Fibroblast of skin of scalp (primary cell): Measurements from ENCODE around the gene RNF10.
"Not testable (repeated sequence)": the region's sequence is repeated elsewhere in the genome, so short reads cannot be mapped to it uniquely, and the experiment has no call there.

Experiments used
- DNase-seq: peaks from one replicate; pipeline ENCODE4 v3.0.0-alpha.2; 2013

RNF10 gene

GRCh38 chr12:120580787-120581723 lies 46.9 kb downstream of the RNF10 start, which contains the start of gene POP5:
Gene POP5, minus strand, starts transcription at chr12:120581402. Its CDS starts 40 bp downstream, at chr12:120581362.
- DNase-seq, result peak; percentile 97

DNA sequence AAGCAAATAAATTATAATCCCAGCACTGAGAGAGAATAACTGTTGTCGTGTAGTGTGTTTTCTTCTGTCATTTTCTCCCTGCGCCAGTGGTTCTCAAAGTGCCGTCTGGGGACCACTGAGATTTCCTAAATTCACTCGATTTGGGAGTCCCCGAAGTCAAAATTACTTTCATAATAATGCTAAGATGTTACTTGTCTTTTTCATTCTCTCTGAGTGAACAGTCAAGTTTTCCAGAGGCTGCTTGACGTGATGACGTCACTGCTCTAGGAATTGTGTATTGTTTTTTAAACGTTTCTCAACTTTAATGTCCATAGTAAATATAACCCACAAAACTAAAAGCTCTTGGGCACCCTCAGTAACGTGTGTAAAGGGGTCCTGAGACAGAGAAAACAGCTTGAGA lies 47.8 kb downstream of the RNF10 start:
- DNase-seq, result no peak

GRCh38 chr12:120583478-120584030 lies 49.4 kb downstream of the RNF10 start:
- peak; percentile 75 for DNase-seq

DNA sequence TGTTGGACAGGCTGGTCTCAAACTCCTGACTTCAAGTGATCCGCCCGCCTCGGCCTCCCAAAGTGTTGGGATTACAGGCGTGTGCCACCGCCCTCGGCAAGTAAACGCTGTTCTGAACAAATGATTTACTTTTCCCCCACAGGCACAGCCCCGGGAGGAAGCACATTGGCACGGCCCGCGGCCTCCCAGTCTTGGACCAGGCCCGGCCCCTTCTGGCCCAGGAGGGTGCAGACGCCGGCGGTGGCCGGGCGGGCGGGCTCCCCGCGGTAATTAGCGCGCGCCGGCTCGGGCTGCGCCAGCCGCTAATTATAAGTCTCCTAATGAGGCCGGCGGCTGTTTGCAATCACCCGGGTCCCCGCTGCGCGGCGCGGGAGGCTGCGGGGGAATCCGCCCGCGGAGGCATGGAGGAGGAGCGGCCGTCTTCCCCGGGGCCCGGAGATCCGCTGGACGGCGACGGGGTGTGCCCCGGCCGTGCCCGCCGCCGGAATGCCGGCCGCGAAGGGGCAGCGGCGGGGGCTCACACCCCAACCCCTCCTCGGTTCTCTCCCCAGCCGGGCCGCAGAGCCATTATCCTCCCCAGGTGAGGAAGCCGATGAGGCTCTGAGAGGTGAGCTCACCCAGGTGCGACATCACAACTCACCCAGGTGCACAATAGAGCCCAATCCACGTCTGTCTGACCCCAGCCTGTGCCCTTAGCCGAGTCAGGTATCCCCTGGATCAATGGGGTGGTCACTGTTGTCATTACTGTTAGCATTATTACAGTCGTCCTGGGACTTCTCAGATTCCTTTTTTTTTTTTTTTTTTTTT lies 50.4 kb downstream of the RNF10 start:
- DNase-seq, result peak; percentile 17

DNA sequence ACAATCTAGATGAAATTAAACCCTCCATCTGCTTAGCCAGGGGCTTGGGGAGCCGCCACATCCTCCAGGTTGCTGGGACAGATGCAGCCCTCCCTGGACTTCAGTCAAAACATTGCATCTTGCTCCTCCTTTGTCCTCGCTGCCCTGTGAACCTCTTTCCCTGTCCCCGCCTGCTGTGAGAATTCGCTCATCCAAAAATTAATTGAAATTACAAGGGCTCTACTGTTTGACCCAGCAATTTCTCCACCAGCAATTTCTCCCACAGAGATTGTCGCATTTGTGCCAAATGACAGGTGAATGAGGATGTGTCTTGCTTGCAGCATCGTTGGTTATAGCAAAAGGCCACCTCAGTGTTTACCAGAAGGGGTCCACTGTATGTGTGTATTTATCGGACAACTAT lies 52.0 kb downstream of the RNF10 start:
- no peak for DNase-seq

DNA sequence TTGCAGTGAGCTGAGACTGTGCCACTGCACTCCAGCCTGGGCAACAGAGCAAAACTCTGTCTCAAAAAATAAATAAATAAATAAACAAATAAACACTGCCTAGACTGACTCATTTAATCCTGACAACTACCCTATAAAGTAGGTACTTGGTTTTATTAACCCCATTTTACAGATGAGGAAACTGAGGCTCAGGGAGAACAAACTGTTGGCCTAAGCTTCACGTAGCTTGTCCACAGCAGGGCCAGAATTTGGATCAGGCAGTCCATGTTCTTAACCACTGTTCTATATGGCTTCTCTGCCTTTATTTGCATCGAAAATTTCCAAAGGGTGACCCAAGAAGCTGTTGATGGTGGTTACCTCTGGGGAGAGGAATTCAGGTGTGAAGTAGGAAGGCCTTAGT lies 52.7 kb downstream of the RNF10 start:
- DNase-seq, result no peak

GRCh38 chr12:120588371-120588770 lies 54.2 kb downstream of the RNF10 start:
- DNase-seq, result no peak

- DNase-seq, result no peak
These were observed 55.1 kb downstream of the RNF10 start for GRCh38 chr12:120588948-120589930.

DNA sequence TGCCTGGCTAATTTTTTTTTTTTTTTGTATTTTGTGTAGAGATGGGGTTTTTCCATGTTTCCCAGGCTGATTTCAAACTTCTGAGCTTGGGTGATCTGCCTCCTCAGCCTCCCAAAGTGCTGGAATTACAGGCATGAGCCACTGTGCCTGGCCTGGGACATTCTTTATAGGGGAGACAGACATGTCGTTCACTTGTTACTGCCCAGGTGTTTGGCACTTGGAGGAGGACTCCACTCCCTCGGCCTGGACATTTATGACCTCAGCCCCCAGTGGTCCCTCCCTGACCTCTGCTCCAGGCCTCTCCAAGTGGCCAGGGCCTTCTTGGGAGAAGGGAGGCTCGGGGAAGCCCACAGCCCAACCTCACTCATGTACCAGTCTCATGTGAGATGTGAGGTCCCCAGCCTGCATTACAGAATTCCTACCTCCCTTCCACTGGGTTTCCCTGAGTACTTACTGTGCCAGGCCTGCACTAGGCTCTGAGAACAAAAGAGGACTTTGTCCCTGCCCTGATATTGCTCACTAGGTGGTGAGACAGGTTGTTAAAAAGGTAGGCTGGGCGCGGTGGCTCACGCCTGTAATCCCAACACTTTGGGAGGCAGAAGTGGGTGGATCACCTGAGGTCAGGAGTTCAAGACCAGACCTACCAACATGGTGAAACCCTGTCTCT lies 56.7 kb downstream of the RNF10 start:
- no peak for DNase-seq

DNA sequence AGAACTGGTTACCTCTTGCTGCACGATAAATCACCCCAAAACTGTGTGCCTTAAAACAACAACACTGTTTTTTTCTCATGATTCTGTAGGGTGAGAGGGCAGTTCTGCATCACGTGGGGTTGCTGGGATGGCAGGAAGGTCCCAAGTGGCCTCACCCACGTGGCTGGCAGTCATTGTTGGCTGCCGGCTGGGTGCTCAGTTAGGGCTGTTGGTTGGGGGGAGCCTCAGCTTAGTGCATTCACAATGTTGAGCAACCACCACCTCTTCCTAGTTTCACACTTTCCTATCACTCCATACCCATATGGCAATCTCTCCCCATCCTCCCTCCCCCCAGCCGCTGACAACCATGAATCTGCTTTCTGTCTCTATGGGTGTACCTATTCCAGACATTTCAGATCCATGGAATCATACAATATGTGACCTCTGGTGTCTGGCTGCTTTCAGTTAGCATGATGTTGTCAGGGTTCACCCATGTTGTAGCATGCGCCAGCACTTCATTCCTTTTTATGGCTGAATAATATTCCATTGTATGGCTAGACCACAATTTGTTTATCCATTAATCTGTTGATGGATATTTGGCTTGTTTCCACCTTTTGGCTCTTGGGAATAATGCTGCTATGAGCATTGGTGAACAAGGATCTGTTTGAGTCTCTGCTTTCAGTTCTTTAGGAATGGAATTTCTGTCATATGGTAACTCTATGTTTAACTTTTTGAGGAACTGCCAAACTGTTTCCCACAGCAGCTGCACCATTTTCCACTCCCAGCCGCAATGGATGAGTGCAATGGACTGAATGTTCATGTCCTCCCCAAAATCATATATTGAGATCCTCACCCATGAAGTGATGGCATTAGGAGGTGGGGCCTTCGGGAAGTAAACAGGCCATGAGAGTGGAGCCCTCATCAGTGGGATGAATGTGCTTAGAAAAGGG lies 58.2 kb downstream of the RNF10 start:
- DNase-seq, result no peak

- DNase-seq, result no peak
These were observed 62.7 kb downstream of the RNF10 start for GRCh38 chr12:120596901-120597300.

DNA sequence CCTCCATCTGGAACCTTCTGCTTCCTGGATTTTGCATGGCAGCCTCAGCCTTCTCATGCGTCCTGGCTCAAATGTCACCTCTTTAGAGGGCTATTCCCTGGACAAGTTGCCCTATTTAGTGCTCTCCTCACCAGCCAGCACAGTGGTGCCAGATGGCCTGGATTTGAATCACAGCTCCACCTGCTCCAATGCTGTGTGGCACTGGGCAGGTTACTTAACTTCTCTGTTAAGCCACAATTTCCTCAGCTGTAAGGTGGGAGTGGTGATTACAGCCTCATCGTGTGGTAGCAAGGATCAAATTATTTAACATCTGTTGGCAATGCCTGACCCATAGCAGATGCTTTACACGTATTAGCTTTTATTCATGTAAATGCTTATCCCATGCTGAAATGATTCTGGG lies 63.7 kb downstream of the RNF10 start:
- no peak for DNase-seq

DNA sequence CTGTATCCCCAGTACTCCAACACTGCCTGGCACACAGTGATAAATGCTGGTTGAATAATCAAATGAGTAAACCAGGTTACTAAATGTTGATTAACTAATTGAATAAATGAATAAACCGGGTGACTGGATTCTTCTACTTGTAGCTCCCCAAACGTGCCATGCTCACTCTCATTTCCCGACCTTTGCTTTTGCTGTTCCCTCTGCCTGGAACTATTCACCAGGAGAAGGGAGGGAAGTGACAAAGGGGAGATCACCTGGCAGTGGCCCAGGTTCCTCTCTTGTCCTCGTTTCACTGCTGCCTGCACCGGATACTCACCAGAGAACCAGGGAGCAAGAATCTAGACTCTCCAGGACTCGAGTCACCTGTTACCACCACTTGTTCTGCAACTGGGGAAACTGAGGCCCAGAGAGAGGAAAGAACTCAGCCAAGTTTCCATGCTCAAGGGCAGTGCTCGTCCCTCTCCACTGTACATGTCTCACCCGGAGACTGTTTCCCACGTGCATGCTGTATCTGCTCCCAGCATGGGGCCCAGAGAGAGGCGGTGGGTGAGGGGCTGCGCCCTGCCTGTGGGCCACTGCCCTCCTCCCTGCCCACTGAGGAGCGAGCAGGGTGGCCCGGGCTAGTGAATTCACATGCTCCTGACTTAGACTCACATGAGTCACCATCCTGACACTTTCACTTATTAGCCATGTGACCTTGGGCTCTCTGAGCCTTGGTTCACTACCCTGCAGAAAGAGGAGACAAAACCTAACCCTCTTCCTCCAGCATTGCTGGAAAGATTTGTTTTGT lies 64.7 kb downstream of the RNF10 start:
- DNase-seq, result peak; percentile 36

GRCh38 chr12:120599672-120600552 lies 65.8 kb downstream of the RNF10 start:
- no peak for DNase-seq

- DNase-seq, result not testable (repeated sequence)
These were observed 68.3 kb downstream of the RNF10 start for GRCh38 chr12:120602416-120602815.

GRCh38 chr12:120610560-120610959 lies 76.4 kb downstream of the RNF10 start:
- DNase-seq, result no peak

- DNase-seq, result not testable (repeated sequence)
These were observed 77.4 kb downstream of the RNF10 start for GRCh38 chr12:120611534-120611933.

- no peak for DNase-seq
These were observed 80.7 kb downstream of the RNF10 start for GRCh38 chr12:120614848-120615247.
